Measurements from ENCODE around the gene FAN1. TPM values are rescaled to one million over a fixed set of nuclear protein-coding genes. Genes with fewer than 3 reads are reported as not detected.

Gene FAN1
- total and polyA plus RNA-seq, 2 of the 13 experiments (the other 11 are each of a cell fraction or from before 2014, with no cell fraction given), result 10.8 to 20.1 TPM

DNA sequence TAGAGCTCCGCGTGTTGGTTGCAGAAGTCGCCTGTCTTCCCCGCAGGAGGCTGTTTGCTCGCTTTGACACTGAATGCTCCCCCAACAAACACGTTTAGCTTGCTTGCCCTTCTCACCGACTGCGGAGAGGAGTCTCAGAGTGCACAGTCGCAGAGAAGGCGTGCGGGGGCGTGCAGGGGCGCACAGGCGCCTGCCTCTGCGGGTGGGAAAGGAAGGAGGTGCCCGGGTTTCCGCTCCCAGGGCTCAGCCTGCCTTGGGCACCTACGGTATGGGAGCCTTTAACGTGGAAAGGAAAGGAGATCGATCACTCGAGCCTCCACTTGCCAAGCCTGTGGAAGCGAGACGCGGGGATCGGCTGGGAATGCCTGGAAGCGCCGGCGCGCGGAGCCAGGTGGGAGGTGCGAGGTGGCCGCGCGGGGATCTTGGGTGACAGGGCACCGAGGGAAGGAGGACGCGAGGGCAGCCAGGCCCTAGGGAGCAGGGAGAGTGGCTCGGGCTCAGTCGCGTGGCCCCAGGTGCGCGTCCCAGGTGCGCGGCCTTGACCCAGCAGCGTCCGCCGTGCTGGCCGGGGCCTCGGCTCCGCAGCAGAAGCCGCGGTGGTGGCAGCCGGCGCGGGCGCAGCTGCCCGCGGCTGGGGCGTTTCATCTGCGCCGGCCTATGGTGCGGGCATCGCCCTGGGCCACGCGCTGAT lies at the start of gene FAN1 (continued):
- no peak for TF ChIP-seq ZBTB34 (CRISPR knock-in tag; IDR thresholded peaks at IDR 0.05)
- no peak for TF ChIP-seq ZNF33A (CRISPR knock-in tag; IDR thresholded peaks at IDR 0.05; ENCODE audit: borderline replicate concordance)
- peak; percentile 91; the same call in 1 of the 2 replicates for TF ChIP-seq DZIP1 (CRISPR knock-in tag; IDR thresholded peaks at IDR 0.05)
- peak; percentile 70; the same call in 1 of the 2 replicates for TF ChIP-seq HMGXB3 (CRISPR knock-in tag; IDR thresholded peaks at IDR 0.05; ENCODE audit: borderline replicate concordance)
- TF ChIP-seq, protein P1, sequence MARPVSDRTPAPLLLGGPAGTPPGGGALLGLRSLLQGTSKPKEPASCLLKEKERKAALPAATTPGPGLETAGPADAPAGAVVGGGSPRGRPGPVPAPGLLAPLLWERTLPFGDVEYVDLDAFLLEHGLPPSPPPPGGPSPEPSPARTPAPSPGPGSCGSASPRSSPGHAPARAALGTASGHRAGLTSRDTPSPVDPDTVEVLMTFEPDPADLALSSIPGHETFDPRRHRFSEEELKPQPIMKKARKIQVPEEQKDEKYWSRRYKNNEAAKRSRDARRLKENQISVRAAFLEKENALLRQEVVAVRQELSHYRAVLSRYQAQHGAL (CRISPR knock-in tag; IDR thresholded peaks at IDR 0.05; ENCODE audit: not compliant biosample characterization), result peak; percentile 78
- peak; percentile 97 for TF ChIP-seq MYC (CRISPR knock-in tag; IDR thresholded peaks at IDR 0.05; ENCODE audit: borderline replicate concordance)
- peak; percentile 85 for TF ChIP-seq YEATS4 (CRISPR knock-in tag; IDR thresholded peaks at IDR 0.05; ENCODE audit: borderline replicate concordance)
- peak; percentile 83; the same call in 1 of the 2 replicates for TF ChIP-seq MEIS1 (CRISPR knock-in tag; IDR thresholded peaks at IDR 0.05; ENCODE audit: borderline replicate concordance)
- TF ChIP-seq ZNF180 (CRISPR knock-in tag; IDR thresholded peaks at IDR 0.05; ENCODE audit: borderline replicate concordance, low read depth), result 0 out of 2 replicates have a peak, but pooled peaks have one; percentile 19
- TF ChIP-seq TMF1 (CRISPR knock-in tag; IDR thresholded peaks at IDR 0.05; ENCODE audit: low read depth), result 0 out of 2 replicates have a peak, but pooled peaks have one; percentile 55
- no peak for TF ChIP-seq MAFG (CRISPR knock-in tag; IDR thresholded peaks at IDR 0.05)
- TF ChIP-seq CEBPB (IDR thresholded peaks at IDR 0.05; ENCODE audit: borderline replicate concordance, low read depth, low read length), result no peak
- TF ChIP-seq REXO4 (CRISPR knock-in tag; IDR thresholded peaks at IDR 0.05; ENCODE audit: borderline replicate concordance), result no peak
- no peak for TF ChIP-seq FUBP1 (CRISPR knock-in tag; IDR thresholded peaks at IDR 0.05; ENCODE audit: borderline replicate concordance)
- peak; percentile 93 for TF ChIP-seq ZMYM4 (CRISPR knock-in tag; IDR thresholded peaks at IDR 0.05)
